ENCODE data around the gene NECTIN3.

DNA sequence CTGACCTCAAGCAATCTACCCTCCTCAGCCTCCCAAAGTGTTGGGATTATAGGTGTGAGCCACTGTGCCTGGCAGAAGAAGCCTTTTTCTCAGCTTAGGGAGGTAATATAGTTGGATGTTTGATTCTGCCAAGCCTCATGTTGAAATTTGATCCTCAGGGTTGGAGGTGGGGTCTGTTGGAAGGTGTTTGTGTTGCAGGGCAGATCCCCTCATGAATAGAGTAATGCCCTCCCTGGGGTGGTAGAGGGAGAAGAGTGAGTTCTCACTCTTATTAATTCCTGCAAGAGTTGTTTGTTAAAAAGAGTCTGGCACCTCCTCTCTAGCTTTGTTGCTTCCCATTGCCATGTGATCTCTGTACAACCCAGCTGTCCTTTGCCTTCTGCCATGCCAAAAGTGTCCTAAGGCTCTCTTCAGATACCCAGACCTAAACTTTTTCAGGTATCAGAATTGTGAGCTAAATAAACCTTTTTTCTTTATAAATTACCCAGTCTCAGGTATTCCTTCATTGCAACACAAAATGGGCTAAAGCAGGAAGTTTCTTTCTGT lies 16.4 kb downstream of the NECTIN3 start:
- no peak for TF ChIP-seq REST (IDR thresholded peaks at IDR 0.05; ENCODE audit: insufficient read depth in 1 of 2, low read depth in 2 of 2, low read length in 2 of 2)
- no peak for TF ChIP-seq SIN3A (IDR thresholded peaks at IDR 0.05; ENCODE audit: borderline replicate concordance, insufficient read depth, low read length)
